ENCODE measurements around the gene KCNQ4. TPM values are rescaled to one million over a fixed set of nuclear protein-coding genes. Genes with fewer than 3 reads are reported as not detected.

The KCNQ4 gene
- total RNA-seq, 1 experiment from 2014 or later = 1.6 TPM

GRCh38 chr1:40833979-40834378 lies 50.4 kb downstream of the KCNQ4 start:
- Mint-ChIP-seq H3K4me3 (ENCODE audit: unreplicated experiment) (no peak overlapping the region), H3K36me3 (ENCODE audit: insufficient read depth, unreplicated experiment) (no peaks in the 10 kb centered on the region), H3K4me1 (ENCODE audit: low read depth, unreplicated experiment) (no peaks in the 10 kb centered on the region), H3K9me3 (ENCODE audit: unreplicated experiment) (no peaks in the 10 kb centered on the region), H3K27me3 (ENCODE audit: insufficient read depth, unreplicated experiment) (no peaks in the 10 kb centered on the region), H3K27ac (ENCODE audit: unreplicated experiment) (no peak overlapping the region)
- intact Hi-C loops (cut with micrococcal nuclease; ENCODE audit: unreplicated experiment) = no loop called here
- ChIA-PET CTCF (no interaction called here), POLR2A (no interaction called here)
- Histone ChIP-seq H3K4me1 (no peaks in the 10 kb centered on the region), H3K36me3 (ENCODE audit: control insufficient read depth, insufficient read depth, low read length) (no peaks in the 10 kb centered on the region), H3K27me3 (replicated peaks; ENCODE audit: control insufficient read depth, insufficient read depth, low read length) (no peaks in the 10 kb centered on the region), H3K9me3 (no peaks in the 10 kb centered on the region), H3K4me3 (ENCODE audit: low read depth, low read length) (no peak overlapping the region)
- TF ChIP-seq CTCF (IDR thresholded peaks at IDR 0.05; ENCODE audit: insufficient read depth in 1 of 2, low read depth in 1 of 2, low read length in 1 of 2, severe bottlenecking in 1 of 2, unreplicated experiment in 1 of 2) = no peak
- DNase-seq = no peak
- BruUV-seq (replicated peaks) = no TSS peak

GRCh38 chr1:40834968-40835545 lies 51.5 kb downstream of the KCNQ4 start:
- ChIA-PET POLR2A (no interaction called here), CTCF (no interaction called here)
- BruUV-seq (replicated peaks) = no TSS peak
- H3K27ac Mint-ChIP-seq (ENCODE audit: unreplicated experiment) = no peak overlapping the region
- no peaks in the 10 kb centered on the region for H3K27me3 Mint-ChIP-seq (ENCODE audit: insufficient read depth, unreplicated experiment)
- no peaks in the 10 kb centered on the region for H3K9me3 Mint-ChIP-seq (ENCODE audit: unreplicated experiment)
- H3K4me3 ChIP-seq (ENCODE audit: low read depth, low read length) = no peak overlapping the region
- no peaks in the 10 kb centered on the region for H3K4me1 ChIP-seq
- intact Hi-C loops (cut with micrococcal nuclease; ENCODE audit: unreplicated experiment) = no loop called here
- no peaks in the 10 kb centered on the region for H3K36me3 Mint-ChIP-seq (ENCODE audit: insufficient read depth, unreplicated experiment)
- H3K9me3 ChIP-seq = no peaks in the 10 kb centered on the region
- H3K36me3 ChIP-seq (ENCODE audit: control insufficient read depth, insufficient read depth, low read length) = no peaks in the 10 kb centered on the region
- no peaks in the 10 kb centered on the region for H3K4me1 Mint-ChIP-seq (ENCODE audit: low read depth, unreplicated experiment)
- no peak for DNase-seq
- no peaks in the 10 kb centered on the region for H3K27me3 ChIP-seq (replicated peaks; ENCODE audit: control insufficient read depth, insufficient read depth, low read length)
- TF ChIP-seq CTCF (IDR thresholded peaks at IDR 0.05; ENCODE audit: insufficient read depth in 1 of 2, low read depth in 1 of 2, low read length in 1 of 2, severe bottlenecking in 1 of 2, unreplicated experiment in 1 of 2) = no peak
- no peak overlapping the region for H3K4me3 Mint-ChIP-seq (ENCODE audit: unreplicated experiment)

- H3K4me3 Mint-ChIP-seq (ENCODE audit: unreplicated experiment) = no peak overlapping the region
- no peak for TF ChIP-seq CTCF (IDR thresholded peaks at IDR 0.05; ENCODE audit: insufficient read depth in 1 of 2, low read depth in 1 of 2, low read length in 1 of 2, severe bottlenecking in 1 of 2, unreplicated experiment in 1 of 2)
- Histone ChIP-seq H3K27me3 (replicated peaks; ENCODE audit: control insufficient read depth, insufficient read depth, low read length) (no peaks in the 10 kb centered on the region), H3K4me1 (no peaks in the 10 kb centered on the region), H3K36me3 (ENCODE audit: control insufficient read depth, insufficient read depth, low read length) (no peaks in the 10 kb centered on the region), H3K4me3 (ENCODE audit: low read depth, low read length) (no peak overlapping the region), H3K9me3 (no peaks in the 10 kb centered on the region)
- ChIA-PET CTCF (no interaction called here), POLR2A (no interaction called here)
- H3K9me3 Mint-ChIP-seq (ENCODE audit: unreplicated experiment) = no peaks in the 10 kb centered on the region
- no peaks in the 10 kb centered on the region for H3K27me3 Mint-ChIP-seq (ENCODE audit: insufficient read depth, unreplicated experiment)
- no peak for DNase-seq
- BruUV-seq (replicated peaks) = no TSS peak
- no peaks in the 10 kb centered on the region for H3K36me3 Mint-ChIP-seq (ENCODE audit: insufficient read depth, unreplicated experiment)
- no peaks in the 10 kb centered on the region for H3K4me1 Mint-ChIP-seq (ENCODE audit: low read depth, unreplicated experiment)
- H3K27ac Mint-ChIP-seq (ENCODE audit: unreplicated experiment) = no peak overlapping the region
- intact Hi-C loops (cut with micrococcal nuclease; ENCODE audit: unreplicated experiment) = no loop called here
Observed at GRCh38 chr1:40836283-40836682, 52.7 kb downstream of the KCNQ4 start.

Data from Caco-2 (cell line).